Endothelial cell of umbilical vein (primary cell): Measurements from ENCODE around the gene ST6GALNAC6.

Source experiments
- CTCF ChIP-seq, 2 donors: IDR thresholded peaks; 1 replicate in 1 of 2; 2 replicates in 1 of 2; pipeline ENCODE4 v1.5.1; 2011; ENCODE audit warnings: low read length in 2 of 2, mild to moderate bottlenecking in 2 of 2, moderate library complexity in 2 of 2, control low read depth in 1 of 2, inconsistent platforms in 1 of 2, low read depth in 1 of 2; ENCODE audit not compliant: insufficient read depth in 1 of 2; ENCODE audit errors: extremely low read depth in 1 of 2
- EZH2 ChIP-seq: IDR thresholded peaks from 2 replicates; pipeline ENCODE4 v1.6.1; 2012; ENCODE audit warnings: borderline replicate concordance, low read depth, mild to moderate bottlenecking, moderate library complexity, low read length, inconsistent platforms; ENCODE audit not compliant: severe bottlenecking
- POLR2AphosphoS5 ChIP-seq: IDR thresholded peaks from 2 replicates; pipeline ENCODE4 v1.6.1; 2012; ENCODE audit warnings: low read depth, mild to moderate bottlenecking, control low read depth, low read length, moderate library complexity; ENCODE audit not compliant: insufficient read depth

- no peak for TF ChIP-seq CTCF (IDR thresholded peaks at IDR 0.05; ENCODE audit: extremely low read depth in 1 of 2, insufficient read depth in 1 of 2, low read depth in 1 of 2, low read length in 2 of 2)
- TF ChIP-seq EZH2: no peak
- no peak for TF ChIP-seq POLR2AphosphoS5
Measured at GRCh38 chr9:127895811-127896210, 3.6 kb downstream of the ST6GALNAC6 start.
